K562 (cell line): ENCODE results near the gene CRY2. TPM values are rescaled to one million over a fixed set of nuclear protein-coding genes. Genes with fewer than 3 reads are reported as not detected.
A peak's percentile ranks its signal among the peaks of the same experiment; 100 is the strongest.

Source experiments
- COPS2 ChIP-seq: fragments of 450-650 bp; conservative IDR thresholded peaks from 2 replicates; pipeline ENCODE4 v1.6.1; 2016; ENCODE audit warnings: mild to moderate bottlenecking, moderate library complexity
- CXXC5 ChIP-seq: fragments of 250-450 bp; sonication (Bioruptor Pico); IDR thresholded peaks from 2 replicates; pipeline ENCODE4 v1.8.0; 2022; ENCODE audit warnings: inconsistent platforms, mild to moderate bottlenecking, moderate library complexity
- E2F6 ChIP-seq, 2 experiments: IDR thresholded peaks; 2 replicates each; pipeline ENCODE4 v1.6.1; 2011; ENCODE audit warnings: borderline replicate concordance in 1 of 2, control low read depth in 1 of 2, low read depth in 1 of 2, low read length in 1 of 2, mild to moderate bottlenecking in 1 of 2, mixed read lengths in 1 of 2, moderate library complexity in 1 of 2; ENCODE audit not compliant: insufficient read depth in 1 of 2, insufficient read length in 1 of 2, poor library complexity in 1 of 2, severe bottlenecking in 1 of 2; ENCODE audit errors: extremely low read depth in 1 of 2
- EHMT2 ChIP-seq: fragments of 450-650 bp; IDR thresholded peaks from 2 replicates; pipeline ENCODE4 v1.6.1; 2018; ENCODE audit warnings: antibody characterized with exemption
- HMBOX1 ChIP-seq: sonication (generic); IDR thresholded peaks from 2 replicates; pipeline ENCODE4 v1.6.1; 2016
- KDM2B ChIP-seq: fragments of 250-450 bp; sonication (Bioruptor Pico); IDR thresholded peaks from 2 replicates; pipeline ENCODE4 v1.8.0; 2021; ENCODE audit warnings: mild to moderate bottlenecking, moderate library complexity
- KLF16 ChIP-seq: IDR thresholded peaks from 2 replicates; pipeline ENCODE4 v1.6.1; 2016; ENCODE audit warnings: antibody characterized with exemption
- MAZ ChIP-seq, 2 experiments: fragments of 450-650 bp in 1 of 2; sonication (generic) in 1 of 2; formaldehyde crosslinking; IDR thresholded peaks in 1 of 2; conservative IDR thresholded peaks in 1 of 2; 2 replicates each; pipeline versions ENCODE4 v1.4.0 to v1.5.0; 2020; ENCODE audit warnings: mild to moderate bottlenecking in 1 of 2, missing genetic modification reagents in 1 of 2
- PKNOX1 ChIP-seq: fragments of 450-650 bp; IDR thresholded peaks from 2 replicates; pipeline ENCODE4 v1.6.1; 2016
- REST ChIP-seq, 2 experiments: fragments of 450-650 bp; formaldehyde crosslinking in 1 of 2; IDR thresholded peaks; 2 replicates each; pipeline versions ENCODE4 v1.4.0 to v1.6.1; 2014 to 2020; ENCODE audit warnings: mild to moderate bottlenecking in 2 of 2, borderline replicate concordance in 1 of 2, low read depth in 1 of 2
- SMC3 ChIP-seq: conservative IDR thresholded peaks from 2 replicates; pipeline ENCODE4 v1.6.1; 2011; ENCODE audit warnings: low read depth, low read length, improper control_type of control experiment; ENCODE audit not compliant: insufficient read depth
- THAP7 ChIP-seq: fragments of 250-450 bp; sonication (Bioruptor Pico); IDR thresholded peaks from 2 replicates; pipeline ENCODE4 v1.5.0; 2021
- ZNF217 ChIP-seq: sonication (generic); formaldehyde crosslinking; IDR thresholded peaks from 2 replicates; pipeline ENCODE4 v1.8.0; 2022; ENCODE audit warnings: mild to moderate bottlenecking, missing genetic modification reagents
- ZNF668 ChIP-seq: fragments of 250-450 bp; sonication (Bioruptor Pico); IDR thresholded peaks from 2 replicates; pipeline ENCODE4 v1.8.0; 2022; ENCODE audit warnings: mild to moderate bottlenecking, inconsistent platforms
- polyA plus RNA-seq, 8 experiments: library from polyadenylated mRNA; depleted of rRNA in 4 of 8; stranded (reverse) in 5 of 8; unstranded in 3 of 8; fragments of >200 nt; fragmentation: Nextera tagmentation in 2 of 8; fragmentation: Illumina TruSeq in 1 of 8; extraction: Ambion mirVana in 2 of 8; extraction: Trizol in 1 of 8; gene quantifications; 2 replicates each; pipeline versions ENCODE4 v1.2.1 to v1.2.3, GENCODE V29; 2011 to 2014; ENCODE audit warnings: inconsistent platforms in 1 of 8, missing spikeins in 1 of 8
- total RNA-seq, 7 experiments: library from RNA; depleted of rRNA in 6 of 7; stranded (reverse); fragments of >200 nt in 6 of 7; fragmentation: Illumina TruSeq in 2 of 7; extraction: Trizol in 2 of 7; gene quantifications; 2 replicates each; pipeline versions ENCODE4 v1.2.1 to v1.2.3, GENCODE V29; 2011 to 2021; ENCODE audit warnings: low replicate concordance in 1 of 7

Gene CRY2
- total and polyA plus RNA-seq, 9 of the 15 experiments (the other 6 are each of a cell fraction or from before 2014, with no cell fraction given): 2.3 to 23.9 (median 14.8) TPM

- no peak for TF ChIP-seq THAP7
- no peak for TF ChIP-seq ZNF217
- TF ChIP-seq CXXC5: peak; percentile 37
- TF ChIP-seq EHMT2: peak; percentile 45; the same call in 1 of the 2 replicates
- peak; percentile 73 for TF ChIP-seq KLF16
- TF ChIP-seq ZNF668 (CRISPR knock-in tag): no peak
- peak in 1 of 2 experiments; percentile 63 for TF ChIP-seq E2F6 (IDR thresholded peaks at IDR 0.05; ENCODE audit: borderline replicate concordance in 1 of 2, extremely low read depth in 1 of 2, insufficient read depth in 1 of 2, insufficient read length in 1 of 2, low read depth in 1 of 2, low read length in 1 of 2, poor library complexity in 1 of 2, severe bottlenecking in 1 of 2)
- TF ChIP-seq PKNOX1: peak; percentile 24; the same call in 1 of the 2 replicates
- peak; percentile 92 for TF ChIP-seq HMBOX1
- peak; percentile 53; the same call in 1 of the 2 replicates for TF ChIP-seq REST (IDR thresholded peaks at IDR 0.05; ENCODE audit: borderline replicate concordance)
- 0 out of 2 replicates have a peak, but pooled peaks have one; percentile 55 for TF ChIP-seq REST (CRISPR knock-in tag; IDR thresholded peaks at IDR 0.05; ENCODE audit: low read depth)
- no peak for TF ChIP-seq COPS2
- no peak for TF ChIP-seq KDM2B (CRISPR knock-in tag)
- TF ChIP-seq MAZ (CRISPR knock-in tag; conservative IDR thresholded peaks at IDR 0.05 in 1 of 2, IDR thresholded peaks at IDR 0.05 in 1 of 2): peak in 1 of 2 experiments; percentile 81; a peak in 2 of 4 replicates
- TF ChIP-seq SMC3: peak; percentile 53
Observed at GRCh38 chr11:45843158-45843924, 3.9 kb upstream of the CRY2 start (continued).
